ENCODE data around the gene COG2.
"Not testable (repeated sequence)": the region's sequence is repeated elsewhere in the genome, so short reads cannot be mapped to it uniquely, and the experiment has no call there.

Gene COG2

GRCh38 chr1:230713547-230713914, 71.2 kb downstream of the COG2 start:
- no peak for DNase-seq (ENCODE audit: low read depth)
- H3K4me3 ChIP-seq (ENCODE audit: low read length): no peak overlapping the region
- TF ChIP-seq CTCF (conservative IDR thresholded peaks at IDR 0.05; ENCODE audit: low read depth, low read length): no peak

- H3K4me3 ChIP-seq (ENCODE audit: low read length): no peak within 1 kb of the TSS
- peak; percentile 33 for DNase-seq (ENCODE audit: low read depth)
- TF ChIP-seq CTCF (conservative IDR thresholded peaks at IDR 0.05; ENCODE audit: low read depth, low read length): no peak
These were observed 71.9 kb downstream of the COG2 start, which contains the start of gene AGT for GRCh38 chr1:230713915-230714764. Gene AGT, minus strand, starts transcription at chr1:230714122. Its CDS starts 3,299 bp downstream, at chr1:230710823.

- no peak for DNase-seq (ENCODE audit: low read depth)
- TF ChIP-seq CTCF (conservative IDR thresholded peaks at IDR 0.05; ENCODE audit: low read depth, low read length): no peak
- H3K4me3 ChIP-seq (ENCODE audit: low read length): no peak overlapping the region
These were observed 73.2 kb downstream of the COG2 start for GRCh38 chr1:230715510-230715909.

GRCh38 chr1:230716453-230716852, 74.2 kb downstream of the COG2 start:
- not testable (repeated sequence) for DNase-seq (ENCODE audit: low read depth); H3K4me3 ChIP-seq (ENCODE audit: low read length)

GRCh38 chr1:230717251-230717650, 75.0 kb downstream of the COG2 start:
- no peak for TF ChIP-seq CTCF (conservative IDR thresholded peaks at IDR 0.05; ENCODE audit: low read depth, low read length)
- H3K4me3 ChIP-seq (ENCODE audit: low read length): no peak overlapping the region
- DNase-seq (ENCODE audit: low read depth): no peak

GRCh38 chr1:230721849-230722522, 79.7 kb downstream of the COG2 start:
- not testable (repeated sequence) for H3K4me3 ChIP-seq (ENCODE audit: low read length); DNase-seq (ENCODE audit: low read depth)

- TF ChIP-seq CTCF (conservative IDR thresholded peaks at IDR 0.05; ENCODE audit: low read depth, low read length): no peak
- no peak overlapping the region for H3K4me3 ChIP-seq (ENCODE audit: low read length)
- no peak for DNase-seq (ENCODE audit: low read depth)
These were observed 83.2 kb downstream of the COG2 start for GRCh38 chr1:230725256-230726012.

Data from retinal pigment epithelial cell (primary cell).